CD4-positive, alpha-beta T cell treated with Interferon alpha-2 for 1 hour (primary cell): ENCODE measurements around the gene PAIP2.
"Not testable (repeated sequence)": the region's sequence is repeated elsewhere in the genome, so short reads cannot be mapped to it uniquely, and the experiment has no call there.

Source experiments
- DNase-seq, 2 donors: peaks; one replicate each; pipeline ENCODE4 v3.0.0-alpha.2; 2020 to 2022

The PAIP2 gene

DNA sequence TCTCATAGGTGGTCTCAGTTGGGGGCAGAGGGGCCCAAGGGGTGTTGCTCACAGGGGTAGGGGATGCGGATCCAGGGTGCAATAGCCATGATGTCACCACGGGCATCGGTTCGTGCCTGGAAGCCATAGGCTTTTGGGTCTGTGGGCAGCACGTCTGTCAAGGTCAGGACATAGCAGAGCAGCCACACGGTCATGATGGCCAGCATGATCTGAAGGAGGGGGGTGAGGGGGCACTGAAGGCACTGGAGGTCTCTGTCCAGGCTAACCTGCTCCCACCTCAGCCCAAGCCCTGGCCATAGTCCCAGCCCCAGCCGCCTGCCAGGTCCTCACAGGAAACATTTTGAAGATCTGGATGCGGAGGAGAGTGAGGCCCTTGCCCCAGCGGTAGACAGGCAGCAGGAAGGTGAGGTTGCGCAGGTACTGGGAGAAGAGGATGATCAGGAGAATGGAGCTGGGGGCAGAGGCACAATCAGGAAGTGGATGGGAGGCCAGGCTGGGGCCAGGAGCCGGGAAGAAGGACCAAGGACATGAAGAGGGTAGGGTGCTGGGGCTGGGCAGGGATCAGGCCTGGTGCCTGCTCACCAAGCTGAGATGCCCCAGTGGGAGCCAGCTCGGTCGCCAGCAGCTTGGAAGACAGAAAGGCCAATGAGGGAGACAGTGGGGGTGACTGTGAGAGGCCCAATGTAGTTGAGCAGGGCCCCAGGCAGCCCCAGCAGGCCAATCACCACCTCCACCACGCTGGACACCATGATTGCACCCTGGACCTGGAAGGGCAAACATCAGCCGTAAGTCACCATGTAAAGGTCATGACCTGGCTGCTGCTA lies 38.2 kb downstream of the PAIP2 start:
- no peak for DNase-seq

DNA sequence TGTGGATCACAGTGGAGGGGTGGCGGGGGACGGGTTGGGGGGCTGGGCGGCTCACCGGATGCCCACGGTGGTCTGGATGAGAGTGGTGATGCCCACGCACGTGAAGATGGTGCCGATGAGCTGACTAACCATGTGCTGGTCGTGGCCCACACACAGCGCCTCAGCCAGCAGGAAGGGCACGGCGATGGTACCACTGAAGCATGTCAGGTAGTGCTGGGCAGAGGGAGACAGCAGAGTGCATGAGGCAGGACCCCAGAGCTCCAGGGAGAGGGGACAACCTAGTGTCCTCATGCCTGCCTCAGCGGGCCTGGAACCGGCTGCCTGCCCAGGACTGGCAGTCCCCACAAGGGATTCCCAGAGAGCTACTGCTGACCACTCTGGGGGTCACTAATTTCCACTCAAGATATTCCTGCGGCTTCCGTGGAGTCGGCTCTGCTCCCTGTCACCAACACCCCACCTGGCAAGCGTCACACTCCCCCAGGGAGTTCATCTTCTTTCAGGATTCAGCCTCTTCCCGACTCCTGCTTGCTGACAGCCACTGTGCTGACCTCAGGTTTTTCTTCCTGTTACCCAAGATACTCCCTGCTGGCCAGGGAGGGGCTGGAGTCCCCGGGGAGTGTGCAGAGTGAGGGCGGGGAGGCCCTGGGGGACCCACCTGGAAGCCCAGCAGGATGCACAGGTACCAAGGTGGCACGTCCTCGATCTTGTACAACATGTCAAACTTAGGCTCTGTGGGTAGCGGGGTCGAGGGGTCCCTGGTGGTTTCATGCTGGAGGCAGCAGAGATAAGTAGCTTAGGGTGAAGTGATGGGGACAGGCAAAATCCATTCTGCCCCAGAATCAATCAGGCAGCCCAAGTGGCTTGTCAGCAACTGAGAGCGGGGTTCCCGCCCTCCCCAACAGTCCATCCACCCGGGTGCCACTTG lies 40.4 kb downstream of the PAIP2 start:
- no peak for DNase-seq

GRCh38 chr5:139382807-139383206 lies 41.2 kb downstream of the PAIP2 start:
- DNase-seq = no peak

- DNase-seq = no peak
Observed at GRCh38 chr5:139383275-139383992, 41.8 kb downstream of the PAIP2 start, which contains the start of gene SLC23A1. SLC23A1 (minus strand) TSS chr5:139383297; CDS start chr5:139383253, 44 bp downstream.

DNA sequence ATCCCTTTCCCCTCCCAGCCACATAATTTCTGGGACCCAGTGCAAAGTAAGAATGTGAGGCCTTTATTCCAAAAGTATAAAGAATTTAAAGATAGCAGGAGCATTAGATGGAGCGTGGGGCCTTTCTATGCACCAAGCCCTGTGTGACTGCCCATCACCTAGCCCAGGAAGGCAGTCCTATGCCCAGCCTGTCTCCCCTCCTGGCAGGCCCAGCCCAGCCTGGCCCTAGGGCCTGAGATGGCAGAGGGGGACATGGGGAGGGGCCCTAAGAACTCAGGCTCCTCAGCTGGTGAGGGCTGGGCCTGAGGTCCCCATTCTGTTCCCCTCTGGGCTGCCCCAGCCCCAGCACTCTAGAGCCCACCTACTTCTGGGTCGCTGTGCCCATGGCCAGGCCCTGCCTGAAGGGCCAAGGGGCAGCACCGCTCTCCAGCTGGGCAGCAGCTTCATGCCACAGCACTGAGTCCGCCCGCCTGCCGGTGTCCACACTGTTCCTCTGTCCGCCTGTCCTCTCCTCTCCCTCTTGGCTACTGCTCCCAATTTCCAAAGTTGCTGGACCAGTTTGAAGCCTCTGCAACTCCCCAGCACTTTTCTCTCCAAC lies 42.4 kb downstream of the PAIP2 start:
- no peak for DNase-seq

GRCh38 chr5:139384591-139385051 lies 43.0 kb downstream of the PAIP2 start:
- DNase-seq = no peak

- peak in 1 of 2 donors; percentile 54 for DNase-seq
Observed at GRCh38 chr5:139385061-139386049, 43.7 kb downstream of the PAIP2 start.

- no peak for DNase-seq
Observed at GRCh38 chr5:139386050-139386438, 44.4 kb downstream of the PAIP2 start.

- not testable (repeated sequence) for DNase-seq
Observed at GRCh38 chr5:139386956-139387355, 45.3 kb downstream of the PAIP2 start.

DNA sequence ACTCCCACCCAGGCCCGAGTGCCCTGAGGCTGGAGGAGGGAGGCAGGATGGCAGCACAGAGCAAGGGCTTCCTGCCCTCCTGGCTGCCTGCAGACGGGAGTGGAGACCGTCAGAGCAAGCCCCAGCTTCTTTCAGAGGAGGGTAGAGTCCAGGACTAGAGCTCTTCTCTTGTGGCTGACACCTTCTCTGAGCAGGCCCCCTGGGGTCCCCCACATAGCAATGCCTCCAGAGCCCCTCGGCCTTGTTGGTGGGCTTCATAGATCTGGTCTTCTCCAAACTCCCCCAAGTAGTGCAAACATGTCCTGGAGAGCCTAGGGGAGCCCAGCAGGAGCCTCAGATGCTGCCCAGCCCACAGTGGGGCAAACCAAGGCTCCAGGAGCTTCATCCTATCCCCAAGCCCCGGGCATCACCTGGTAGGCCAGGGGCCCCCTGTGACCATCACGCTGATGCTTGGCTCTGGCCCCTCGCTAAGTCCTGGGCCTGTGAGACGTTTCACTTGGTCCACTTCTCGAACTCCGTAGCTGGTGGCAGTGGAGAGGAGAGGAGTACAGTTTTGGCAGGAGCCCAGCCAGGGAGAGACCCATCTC lies 46.0 kb downstream of the PAIP2 start:
- no peak for DNase-seq

DNA sequence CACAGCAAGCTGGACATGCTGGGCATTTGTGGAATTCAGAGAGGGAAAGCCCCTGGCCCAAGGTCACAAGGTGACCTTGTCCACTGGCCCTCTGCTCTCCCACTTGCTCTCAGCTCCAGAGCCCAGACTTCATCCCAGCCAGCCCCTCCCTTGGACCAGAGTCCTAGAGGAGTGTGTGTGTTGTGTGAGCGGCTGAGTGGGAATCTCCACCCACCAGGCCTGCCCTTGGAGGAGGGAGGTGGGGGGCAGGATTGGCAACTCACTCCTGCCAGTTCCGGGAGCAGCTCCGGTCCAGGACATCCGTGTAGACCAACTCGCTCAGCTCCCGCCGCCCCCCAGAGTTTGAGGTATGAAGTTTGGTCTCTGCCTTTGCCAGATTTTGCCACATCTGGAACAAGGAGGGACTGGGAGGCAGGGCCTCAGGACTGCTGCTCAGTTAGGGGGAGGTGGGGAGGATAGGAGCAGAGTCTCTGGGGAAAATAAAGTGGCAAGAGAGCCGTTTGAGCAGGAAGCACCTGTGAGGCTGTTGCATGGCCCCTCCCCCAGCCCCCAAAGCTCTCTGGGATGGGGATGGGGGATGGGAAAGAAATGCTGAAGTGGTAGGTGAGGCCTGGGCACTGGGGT lies 46.7 kb downstream of the PAIP2 start:
- DNase-seq = peak in 1 of 2 donors; percentile 64

DNA sequence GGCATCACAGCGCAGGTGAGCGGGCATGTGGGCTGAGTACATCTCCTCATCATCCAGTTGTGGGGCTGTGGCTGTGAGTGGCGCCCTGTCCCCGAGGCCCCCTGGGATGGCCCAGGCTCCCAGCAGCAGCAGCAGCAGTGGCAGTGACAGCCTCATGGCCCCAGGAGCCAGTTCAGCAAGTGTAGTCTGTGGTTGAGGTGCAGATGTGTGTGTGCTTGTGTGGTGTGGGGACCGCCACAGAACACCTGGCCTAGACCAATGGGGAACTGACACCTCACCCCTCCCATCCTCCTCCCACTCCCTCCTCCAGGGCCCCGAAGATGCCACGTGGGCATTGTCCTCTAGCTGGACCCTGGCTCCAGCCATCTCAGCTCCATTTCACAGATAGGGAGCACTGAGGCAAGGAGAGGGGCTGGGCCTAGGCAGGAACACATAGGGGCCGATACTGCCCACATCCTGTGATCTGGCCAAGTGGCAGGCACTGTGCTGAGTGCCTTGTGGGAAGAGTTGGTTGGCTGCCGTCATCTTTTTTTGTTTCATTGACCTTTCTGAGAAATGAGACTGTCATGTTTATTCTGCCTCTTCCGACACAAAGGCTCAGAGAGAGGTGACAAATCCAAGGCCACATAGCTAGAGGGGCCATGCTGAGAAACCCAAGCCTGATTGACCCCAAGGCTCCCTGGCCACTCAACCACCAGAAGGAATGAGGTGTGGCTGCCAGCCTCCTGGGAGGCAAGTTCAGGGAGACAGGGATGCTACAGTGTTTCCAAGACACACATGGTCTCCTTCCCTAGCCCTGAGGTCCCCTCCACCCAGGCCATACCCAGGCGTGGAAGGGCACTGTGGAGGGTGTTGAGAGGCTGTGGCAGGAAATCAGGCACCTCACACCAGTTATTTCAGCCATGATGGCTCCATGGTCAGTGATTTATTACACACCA lies 48.3 kb downstream of the PAIP2 start, which contains the start of gene MZB1:
Gene MZB1 (minus strand): TSS at position 213 of the 938 bp plus-strand sequence. CDS start 57 bp downstream, at position 156.
- DNase-seq = peak; percentile 83

- no peak for DNase-seq
Observed at GRCh38 chr5:139390639-139391569, 49.2 kb downstream of the PAIP2 start.

DNA sequence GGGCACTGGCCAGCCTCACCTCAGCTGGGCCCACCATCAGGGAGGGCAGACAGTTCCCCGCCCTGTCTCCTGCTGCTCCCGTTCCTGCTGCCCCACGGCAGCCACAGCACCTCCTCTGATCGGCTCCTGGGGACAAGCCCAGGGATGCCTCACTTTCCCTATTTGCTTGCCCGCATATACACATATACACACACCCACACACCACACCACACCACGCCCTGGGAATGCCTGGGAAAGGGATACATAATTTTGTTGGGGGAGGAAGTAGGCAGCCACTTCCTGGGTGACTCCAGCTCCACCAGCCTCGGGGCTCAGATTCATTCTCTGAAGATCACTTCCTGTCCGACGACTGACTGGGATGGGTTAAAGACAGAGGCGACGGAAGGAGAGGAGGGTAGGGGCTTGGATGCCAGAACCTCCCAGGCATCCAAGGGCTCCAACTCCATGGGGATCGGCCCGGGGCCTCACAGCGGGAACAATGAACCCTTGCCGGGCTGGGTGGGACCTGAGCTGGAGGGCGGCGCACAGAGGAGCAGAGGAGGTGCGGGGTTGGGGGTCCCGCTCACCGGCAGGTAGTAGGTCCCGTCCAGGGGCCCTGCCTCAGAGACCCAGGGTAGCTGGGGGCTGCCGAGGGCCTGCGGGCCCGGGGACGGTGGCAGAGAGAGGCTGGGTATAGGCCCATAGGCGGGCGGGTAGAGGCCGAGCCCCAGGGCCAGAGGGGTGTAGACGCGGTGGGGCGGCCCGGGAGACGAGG lies 50.1 kb downstream of the PAIP2 start:
- no peak for DNase-seq

- no peak for DNase-seq
Observed at GRCh38 chr5:139392324-139392677, 50.6 kb downstream of the PAIP2 start.

GRCh38 chr5:139392678-139393496 lies 51.2 kb downstream of the PAIP2 start:
- peak; percentile 80 to 84 for DNase-seq
